H1 (cell line): Measurements from ENCODE around the gene CELSR1. TPM values are rescaled to one million over a fixed set of nuclear protein-coding genes. Genes with fewer than 3 reads are reported as not detected.

Source experiments
- CTCF ChIA-PET: fragments of 300-600 bp; sonication (Branson Sonifier 250); formaldehyde crosslinking; loops from one replicate; lab custom pipeline; 2021; ENCODE audit not compliant: partially characterized antibody; lab: Charles Lee
- POLR2A ChIA-PET: fragments of 300-600 bp; sonication (Branson Sonifier 250); formaldehyde crosslinking; loops from one replicate; lab custom pipeline; 2021; ENCODE audit warnings: inconsistent platforms; ENCODE audit not compliant: partially characterized antibody; lab: Charles Lee
- DNase-seq, 2 experiments: peaks; one replicate each; pipeline versions ENCODE4 v3.0.0 to v3.0.0-alpha.2; 2010 to 2022; ENCODE audit warnings: low spot score in 2 of 2, low read depth in 1 of 2, mixed read lengths in 1 of 2
- FAIRE-seq: peaks from 2 replicates; lab custom pipeline; 2011; peaks lifted over from hg19 to GRCh38; lab: Jason Lieb, UNC
- H2AFZ ChIP-seq: 2 replicates; pipeline ENCODE4 v1.8.1; 2012; ENCODE audit warnings: low read length, inconsistent platforms
- H2AK5ac ChIP-seq: 2 replicates; pipeline ENCODE4 v1.6.1; 2013; ENCODE audit warnings: low read depth, low read length
- H2BK120ac ChIP-seq: replicated peaks from 2 replicates; pipeline ENCODE3; 2013; ENCODE audit warnings: low read depth, low read length, inconsistent platforms
- H2BK12ac ChIP-seq: 2 replicates; pipeline ENCODE4 v1.6.1; 2013; ENCODE audit warnings: low read depth, low read length
- H2BK15ac ChIP-seq: 2 replicates; pipeline ENCODE4 v1.6.1; 2013; ENCODE audit warnings: low read length
- H2BK20ac ChIP-seq: 2 replicates; pipeline ENCODE4 v1.6.1; 2013; ENCODE audit warnings: low read length
- H2BK5ac ChIP-seq: 2 replicates; pipeline ENCODE4 v1.6.1; 2013; ENCODE audit warnings: low read depth, low read length
- H3K14ac ChIP-seq: 2 replicates; pipeline ENCODE4 v1.6.1; 2013; ENCODE audit warnings: inconsistent platforms; ENCODE audit not compliant: insufficient read length
- H3K18ac ChIP-seq: 2 replicates; pipeline ENCODE4 v1.6.1; 2013; ENCODE audit warnings: low read length; ENCODE audit errors: extremely low read depth
- H3K23ac ChIP-seq: 2 replicates; pipeline ENCODE4 v1.6.1; 2013; ENCODE audit warnings: inconsistent platforms; ENCODE audit not compliant: insufficient read length
- H3K23me2 ChIP-seq: 2 replicates; pipeline ENCODE4 v1.6.1; 2013; ENCODE audit warnings: low read depth, low read length
- H3K27ac ChIP-seq: 2 replicates; pipeline ENCODE4 v1.6.1; 2011; ENCODE audit warnings: low read depth, low read length, inconsistent platforms
- H3K27me3 ChIP-seq, 4 experiments: replicated peaks in 1 of 4; 1 replicate in 1 of 4; 2 replicates in 3 of 4; pipeline versions ENCODE4 v1.6.1 to v1.8.1; 2011 to 2013; ENCODE audit warnings: low read length in 3 of 4, mild to moderate bottlenecking in 3 of 4, inconsistent platforms in 2 of 4, mixed read lengths in 2 of 4, moderate library complexity in 1 of 4; ENCODE audit not compliant: control insufficient read depth in 3 of 4, insufficient read depth in 3 of 4; ENCODE audit errors: extremely low read depth in 1 of 4
- H3K36me3 ChIP-seq, 4 experiments: 2 replicates each; pipeline versions ENCODE4 v1.6.1 to v1.8.1; 2011 to 2013; ENCODE audit warnings: mild to moderate bottlenecking in 4 of 4, low read length in 3 of 4, moderate library complexity in 2 of 4, control low read depth in 1 of 4, inconsistent platforms in 1 of 4; ENCODE audit not compliant: insufficient read depth in 4 of 4, control insufficient read depth in 2 of 4
- H3K4ac ChIP-seq: replicated peaks from 2 replicates; pipeline ENCODE3; 2013; ENCODE audit warnings: low read length, low read depth, mixed read lengths, inconsistent platforms; ENCODE audit not compliant: insufficient read length
- H3K4me1 ChIP-seq, 4 experiments: replicated peaks in 1 of 4; 1 replicate in 1 of 4; 2 replicates in 3 of 4; pipeline versions ENCODE4 v1.6.1 to v1.8.1; 2011 to 2013; ENCODE audit warnings: low read length in 3 of 4, inconsistent platforms in 2 of 4, mixed read lengths in 1 of 4; ENCODE audit not compliant: insufficient read depth in 4 of 4, control insufficient read depth in 3 of 4
- H3K4me2 ChIP-seq, 2 experiments: 2 replicates each; pipeline versions ENCODE4 v1.6.1 to v1.8.1; 2011 to 2013; ENCODE audit warnings: low read depth in 2 of 2, low read length in 2 of 2, control low read depth in 1 of 2, inconsistent platforms in 1 of 2, mild to moderate bottlenecking in 1 of 2; ENCODE audit not compliant: insufficient read depth in 1 of 2
- H3K4me3 ChIP-seq, 4 experiments: fragments of 200-600, 300-600 bp in 1 of 4; sonication (generic), shearing (Covaris generic), sonication (Bioruptor Twin) in 1 of 4; 2 replicates each; pipeline versions ENCODE4 v1.5.1 to v1.8.1; 2011 to 2016; ENCODE audit warnings: low read length in 4 of 4, low read depth in 3 of 4, control low read depth in 2 of 4, inconsistent platforms in 2 of 4, mild to moderate bottlenecking in 2 of 4, mixed read lengths in 1 of 4, moderate library complexity in 1 of 4; ENCODE audit not compliant: insufficient read depth in 2 of 4; ENCODE audit errors: extremely low read depth in 1 of 4
- H3K56ac ChIP-seq: replicated peaks from 2 replicates; pipeline ENCODE3; 2013; ENCODE audit warnings: low read depth, mild to moderate bottlenecking, mixed read lengths, low read length, inconsistent platforms; ENCODE audit not compliant: insufficient read length
- H3K79me1 ChIP-seq: 2 replicates; pipeline ENCODE4 v1.6.1; 2013; ENCODE audit warnings: low read depth, low read length, control low read depth
- H3K79me2 ChIP-seq, 2 experiments: 2 replicates each; pipeline versions ENCODE4 v1.6.1 to v1.8.1; 2012 to 2013; ENCODE audit warnings: low read length in 2 of 2, mild to moderate bottlenecking in 2 of 2, inconsistent platforms in 1 of 2; ENCODE audit not compliant: insufficient read depth in 2 of 2, control insufficient read depth in 1 of 2
- H3K9ac ChIP-seq, 4 experiments: replicated peaks in 1 of 4; 1 replicate in 1 of 4; 2 replicates in 3 of 4; pipeline versions ENCODE4 v1.6.1 to v1.8.1; 2011 to 2013; ENCODE audit warnings: low read depth in 3 of 4, low read length in 3 of 4, control low read depth in 2 of 4, mild to moderate bottlenecking in 2 of 4, moderate library complexity in 2 of 4, inconsistent platforms in 1 of 4; ENCODE audit errors: extremely low read depth in 1 of 4
- H3K9me3 ChIP-seq, 2 experiments: 2 replicates each; pipeline versions ENCODE4 v1.6.1 to v1.8.1; 2012 to 2013; ENCODE audit warnings: mild to moderate bottlenecking in 2 of 2, moderate library complexity in 2 of 2, control low read depth in 1 of 2, inconsistent platforms in 1 of 2, low read depth in 1 of 2, low read length in 1 of 2, mixed read lengths in 1 of 2; ENCODE audit not compliant: insufficient read depth in 2 of 2
- H4K20me1 ChIP-seq, 2 experiments: replicated peaks in 1 of 2; 2 replicates each; pipeline versions ENCODE3 to v1.8.1; 2011 to 2013; ENCODE audit warnings: inconsistent platforms in 2 of 2, low read length in 2 of 2, mild to moderate bottlenecking in 1 of 2; ENCODE audit not compliant: insufficient read depth in 2 of 2, control insufficient read depth in 1 of 2
- H4K5ac ChIP-seq: 2 replicates; pipeline ENCODE4 v1.6.1; 2013; ENCODE audit warnings: low read length, low read depth, mixed read lengths, inconsistent platforms; ENCODE audit not compliant: insufficient read length
- H4K8ac ChIP-seq: 2 replicates; pipeline ENCODE4 v1.8.0; 2013; ENCODE audit warnings: mild to moderate bottlenecking, moderate library complexity, low read length, inconsistent platforms; ENCODE audit not compliant: insufficient read depth; ENCODE audit errors: extremely low read depth
- H4K91ac ChIP-seq: replicated peaks from 2 replicates; pipeline ENCODE3; 2013; ENCODE audit warnings: low read length, mixed read lengths, inconsistent platforms; ENCODE audit not compliant: insufficient read length
- CTBP2 ChIP-seq: IDR thresholded peaks from 2 replicates; pipeline ENCODE4 v1.7.0; 2011; ENCODE audit warnings: borderline replicate concordance, mild to moderate bottlenecking, moderate library complexity, mixed read lengths, low read length; ENCODE audit not compliant: insufficient read depth, insufficient read length
- FOSL1 ChIP-seq: IDR thresholded peaks from 2 replicates; pipeline ENCODE4 v1.6.1; 2011; ENCODE audit warnings: mild to moderate bottlenecking, low read depth, low read length, moderate library complexity; ENCODE audit not compliant: insufficient read depth
- JUN ChIP-seq: IDR thresholded peaks from 2 replicates; pipeline ENCODE4 v1.6.1; 2011; ENCODE audit warnings: low read depth, mild to moderate bottlenecking, improper control_type of control experiment, low read length
- POLR2AphosphoS5 ChIP-seq: IDR thresholded peaks from 2 replicates; pipeline ENCODE4 v1.6.1; 2011; ENCODE audit warnings: low read depth, low read length
- TAF7 ChIP-seq: optimal IDR thresholded peaks from 2 replicates; pipeline ENCODE3; 2011; ENCODE audit warnings: low read depth, mild to moderate bottlenecking, inconsistent platforms, low read length, moderate library complexity, borderline replicate concordance
- WGBS, 2 experiments: shearing (Covaris generic) in 1 of 2; methylation state at CpG; one replicate each; pipeline versions ENCODE4 v1.1.6 to v1.1.7; 2013 to 2015; ENCODE audit warnings: low lambda C conversion rate in 2 of 2, mixed read lengths in 2 of 2, inconsistent platforms in 1 of 2, low coverage in 1 of 2, missing lambda C conversion rate in 1 of 2; ENCODE audit not compliant: insufficient replicate concordance in 2 of 2, insufficient coverage in 1 of 2, insufficient read length in 1 of 2; ENCODE audit errors: extremely low coverage in 1 of 2, missing lambda C conversion rate in 1 of 2; 5-methylcytosine and 5-hydroxymethylcytosine counted together
- polyA plus RNA-seq, 7 experiments: library from polyadenylated mRNA; depleted of rRNA in 3 of 7; stranded (reverse) in 5 of 7; unstranded in 2 of 7; fragments of >200 nt in 5 of 7; fragments of 200-250 nt in 2 of 7; gene quantifications; 1 replicate in 5 of 7; 2 replicates in 1 of 7; 4 replicates in 1 of 7; pipeline versions ENCODE4 v1.2.1 to v1.2.3, GENCODE V29; 2011 to 2013; ENCODE audit warnings: missing spikeins in 2 of 7, mixed read lengths in 2 of 7
- total RNA-seq: library from RNA; stranded (reverse); fragmentation: NEBNext Ultra II Directional; extraction: Animal tissue kit (Norgen Biotek cat#: 25700); gene quantifications from 2 replicates; pipeline ENCODE4 v1.2.1, GENCODE V29; 2021

Gene CELSR1
- total and polyA plus RNA-seq, 2 of the 8 experiments (the other 6 are each of a cell fraction or from before 2014, with no cell fraction given): 9.0 to 12.4 TPM

DNA sequence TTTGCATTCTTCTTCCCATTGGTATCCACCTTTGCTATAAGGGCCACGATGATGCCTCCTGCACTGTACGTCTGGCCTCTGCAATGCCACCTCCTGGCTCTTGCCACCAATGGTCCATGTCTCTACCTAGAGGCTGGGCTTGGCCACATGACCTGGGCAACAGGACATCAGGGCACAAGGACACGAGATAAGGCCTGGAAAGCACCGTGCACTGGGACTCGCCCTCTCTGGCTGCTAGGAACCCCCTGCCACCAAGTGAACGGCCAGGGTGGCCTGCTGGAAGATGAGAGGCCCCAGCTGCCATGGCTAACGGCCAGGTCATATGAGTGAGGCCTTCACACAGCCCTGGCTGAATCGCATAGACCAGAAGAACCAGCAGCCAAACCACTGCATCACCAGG is 114.5 kb downstream of the CELSR1 start:
- no peaks in the 10 kb centered on the region for H3K79me2 ChIP-seq
- no peak overlapping the region for H4K5ac ChIP-seq
- H2BK15ac ChIP-seq: no peak overlapping the region
- H2AK5ac ChIP-seq: no peak overlapping the region
- no peak overlapping the region for H4K8ac ChIP-seq
- 92% methylated on average over 7 of the region's 8 CpGs; no CpG with 5 or more reads in 1 of the 2 experiments for WGBS, 2 experiments
- H2BK5ac ChIP-seq: no peak overlapping the region
- no peaks in the 10 kb centered on the region for H3K79me1 ChIP-seq
- TF ChIP-seq FOSL1 (no peak), POLR2AphosphoS5 (no peak), CTBP2 (no peak), TAF7 (no peak), JUN (no peak)
- TF ChIP-seq, all 59 proteins: peak for 0
- Histone ChIP-seq H2BK120ac (no peak overlapping the region), H3K14ac (no peak overlapping the region), H3K4ac (no peak overlapping the region), H3K4me1 (no peaks in the 10 kb centered on the region), H3K23ac (no peak overlapping the region), H3K9me3 (no peaks in the 10 kb centered on the region), H4K20me1 (peaks cover 2 to 12% of the 10 kb centered on the region in 2 experiments), H3K23me2 (no peaks in the 10 kb centered on the region), H2AFZ (no peak overlapping the region), H3K27me3 (no peaks in the 10 kb centered on the region), H3K4me2 (no peak overlapping the region), H2BK20ac (no peak overlapping the region), H3K18ac (no peak overlapping the region), H4K91ac (no peak overlapping the region), H3K9ac (no peak overlapping the region), H3K56ac (no peak overlapping the region), H3K36me3 (no peaks in the 10 kb centered on the region), H2BK12ac (no peak overlapping the region), H3K27ac (no peak overlapping the region), H3K4me3 (no peak overlapping the region)
- no peak for FAIRE-seq
- POLR2A ChIA-PET: interaction anchor here (0.6 kb wide), 1 partner anchor 55 kb away, joined by 3 read pairs; no protein-coding TSS in a partner anchor
- DNase-seq: no peak
- CTCF ChIA-PET: no interaction called here
